WTC11 (cell line): ENCODE data around the gene RCOR3. TPM values are rescaled to one million over a fixed set of nuclear protein-coding genes. Genes with fewer than 3 reads are reported as not detected.

ENCODE experiments used
- ATAC-seq: fragments of 200-7000 bp; cut with Tn5 transposase; 2 replicates; pipeline ENCODE4 v1.10.0; 2021; ENCODE audit warnings: mild to moderate bottlenecking, moderate library complexity
- CTCF ChIA-PET: fragments of 300-600 bp; sonication (Branson Sonifier 250); formaldehyde crosslinking; loops from one replicate; lab custom pipeline; 2021; ENCODE audit warnings: antibody characterized with exemption; lab: Charles Lee
- POLR2A ChIA-PET: fragments of 350-600 bp; sonication (Branson Sonifier 250); formaldehyde crosslinking; loops from one replicate; lab custom pipeline; 2021; ENCODE audit warnings: antibody characterized with exemption; lab: Charles Lee
- DNase-seq: peaks from one replicate; pipeline ENCODE4 v3.0.0; 2021; ENCODE audit warnings: low spot score
- H3K27ac Mint-ChIP-seq: 2 replicates; pipeline ENCODE4 v1.8.0; 2021; ENCODE audit warnings: mixed read lengths
- H3K27me3 Mint-ChIP-seq: 2 replicates; pipeline ENCODE4 v1.8.0; 2021; ENCODE audit warnings: low read depth, mild to moderate bottlenecking, moderate library complexity, mixed read lengths
- H3K36me3 Mint-ChIP-seq: 2 replicates; pipeline ENCODE4 v1.8.0; 2021; ENCODE audit warnings: mixed read lengths
- H3K4me1 Mint-ChIP-seq: 2 replicates; pipeline ENCODE4 v1.8.0; 2022; ENCODE audit warnings: mixed read lengths
- H3K4me3 Mint-ChIP-seq: 2 replicates; pipeline ENCODE4 v1.8.0; 2021; ENCODE audit warnings: mild to moderate bottlenecking, moderate library complexity, mixed read lengths
- H3K9me3 Mint-ChIP-seq: 2 replicates; pipeline ENCODE4 v1.8.0; 2021; ENCODE audit warnings: mixed read lengths
- AR ChIP-seq: fragments of 250-450 bp; sonication (Bioruptor Pico); IDR thresholded peaks from 2 replicates; pipeline ENCODE4 v1.9.0; 2021; ENCODE audit warnings: mild to moderate bottlenecking
- ARID4B ChIP-seq: sonication (generic); formaldehyde crosslinking; IDR thresholded peaks from 2 replicates; pipeline ENCODE4 v1.8.0; 2023; ENCODE audit warnings: missing genetic modification reagents, mild to moderate bottlenecking, borderline replicate concordance
- ATF2 ChIP-seq: sonication (generic); formaldehyde crosslinking; IDR thresholded peaks from 2 replicates; pipeline ENCODE4 v1.8.1; 2022; ENCODE audit warnings: low read depth, missing genetic modification reagents, borderline replicate concordance
- CBFB ChIP-seq: sonication (generic); formaldehyde crosslinking; IDR thresholded peaks from 2 replicates; pipeline ENCODE4 v1.8.1; 2022; ENCODE audit warnings: mild to moderate bottlenecking, low read depth, missing genetic modification reagents
- CREB1 ChIP-seq: sonication (generic); formaldehyde crosslinking; IDR thresholded peaks from 2 replicates; pipeline ENCODE4 v1.8.0; 2023; ENCODE audit warnings: mild to moderate bottlenecking, missing genetic modification reagents
- CTCF ChIP-seq: fragments of 200-600 bp; IDR thresholded peaks from 2 replicates; pipeline ENCODE4 v1.8.0; 2022; ENCODE audit warnings: antibody characterized with exemption
- FOXK1 ChIP-seq: sonication (generic); formaldehyde crosslinking; IDR thresholded peaks from 2 replicates; pipeline ENCODE4 v1.8.0; 2022; ENCODE audit warnings: mild to moderate bottlenecking, moderate library complexity, missing genetic modification reagents
- JUN ChIP-seq: sonication (generic); formaldehyde crosslinking; IDR thresholded peaks from 2 replicates; pipeline ENCODE4 v1.8.0; 2023; ENCODE audit warnings: mild to moderate bottlenecking, missing genetic modification reagents
- NR3C1 ChIP-seq: sonication (generic); formaldehyde crosslinking; conservative IDR thresholded peaks from 2 replicates; pipeline ENCODE4 v1.8.1; 2023; ENCODE audit warnings: low read depth, mild to moderate bottlenecking, missing genetic modification reagents
- SMAD4 ChIP-seq: sonication (generic); formaldehyde crosslinking; IDR thresholded peaks from 2 replicates; pipeline ENCODE4 v1.8.0; 2022; ENCODE audit warnings: mild to moderate bottlenecking, missing genetic modification reagents
- STAT6 ChIP-seq: sonication (generic); formaldehyde crosslinking; conservative IDR thresholded peaks from 2 replicates; pipeline ENCODE4 v1.8.1; 2023; ENCODE audit warnings: mild to moderate bottlenecking, low read depth, missing genetic modification reagents, moderate library complexity
- TCF7 ChIP-seq: sonication (generic); formaldehyde crosslinking; IDR thresholded peaks from 2 replicates; pipeline ENCODE4 v1.8.0; 2022; ENCODE audit warnings: mild to moderate bottlenecking, low read depth, missing genetic modification reagents, moderate library complexity
- ZBTB43 ChIP-seq: sonication (generic); formaldehyde crosslinking; IDR thresholded peaks from 2 replicates; pipeline ENCODE4 v1.8.1; 2023; ENCODE audit warnings: mild to moderate bottlenecking, missing genetic modification reagents
- ZNF423 ChIP-seq: fragments of 250-450 bp; sonication (Bioruptor Pico); IDR thresholded peaks from 2 replicates; pipeline ENCODE4 v2.1.2; 2022; ENCODE audit warnings: mild to moderate bottlenecking, moderate library complexity
- total RNA-seq: library from RNA; stranded (reverse); gene quantifications from 3 replicates; pipeline ENCODE4 v1.2.3, GENCODE V29; 2021

RCOR3 gene
- total RNA-seq, 1 experiment from 2014 or later, result 35.9 TPM

GRCh38 chr1:211326140-211326527 lies 67.0 kb downstream of the RCOR3 start:
- no peaks in the 10 kb centered on the region for H3K9me3 Mint-ChIP-seq
- ChIA-PET POLR2A (no interaction called here), CTCF (interaction anchor here (0.5 to 2.5 kb wide), 7 partner anchors 21 to 1110 kb away, joined by 3 to 14 read pairs (median 4); partner anchors contain the start of genes KCNH1 and RCOR3)
- peak overlapping the region; percentile 75 for H3K4me3 Mint-ChIP-seq
- peaks cover 48% of the 10 kb centered on the region for H3K4me1 Mint-ChIP-seq
- TF ChIP-seq AR (CRISPR knock-in tag) (no peak), CREB1 (CRISPR knock-in tag) (no peak), ATF2 (no peak), STAT6 (CRISPR knock-in tag) (no peak), CTCF (no peak), ARID4B (CRISPR knock-in tag) (no peak), JUN (no peak), ZNF423 (CRISPR knock-in tag) (no peak), SMAD4 (CRISPR knock-in tag) (no peak), FOXK1 (CRISPR knock-in tag) (no peak), CBFB (no peak), ZBTB43 (CRISPR knock-in tag) (no peak), NR3C1 (no peak), TCF7 (no peak)
- DNase-seq (no peak), ATAC-seq (no peak)
- no peak overlapping the region for H3K27ac Mint-ChIP-seq
- no peaks in the 10 kb centered on the region for H3K36me3 Mint-ChIP-seq
- H3K27me3 Mint-ChIP-seq, result peaks cover 17% of the 10 kb centered on the region
